ENCODE data around the gene DNMT3A. TPM values are rescaled to one million over a fixed set of nuclear protein-coding genes. Genes with fewer than 3 reads are reported as not detected.

DNMT3A gene
- total and polyA plus RNA-seq, 2 donors (not counting 1 experiment from before 2014, with no cell fraction given) = 8.9 to 24.5 TPM

DNA sequence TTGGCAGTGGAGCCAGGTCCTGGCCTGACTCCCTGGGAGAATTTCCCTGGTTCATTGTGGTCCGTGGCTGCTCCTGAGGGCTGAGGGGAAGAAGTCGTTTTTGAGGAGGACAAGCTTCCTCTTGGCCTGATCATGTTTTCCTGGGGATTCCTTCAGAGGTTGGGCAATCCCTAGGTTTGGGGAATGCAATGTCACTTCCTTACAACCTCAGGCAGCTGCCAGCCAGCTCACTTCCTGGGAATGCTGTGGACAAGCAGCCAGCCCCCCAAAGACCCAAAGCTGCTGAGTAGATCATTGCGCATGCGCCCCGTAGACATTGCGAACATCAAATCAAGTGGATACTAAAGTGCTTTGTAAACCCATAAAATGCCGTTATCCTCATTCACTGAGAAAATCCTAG is 7.7 kb upstream of the DNMT3A start:
- H3K9me3 ChIP-seq (ENCODE audit: control extremely low read depth in 1 of 3, control insufficient read depth in 2 of 3, insufficient read depth in 1 of 3, low read length in 2 of 3) = peaks cover 0 to 9% (median 1%) of the 10 kb centered on the region in 3 donors
- WGBS (ENCODE audit: insufficient coverage) = 83% methylated on average over 6 of the region's 7 CpGs
- peaks cover 6% of the 10 kb centered on the region in 2 donors for H3K4me1 ChIP-seq (ENCODE audit: control insufficient read depth in 2 of 2, insufficient read depth in 2 of 2, low read length in 2 of 2)
- Mint-ChIP-seq H3K27ac (no peak overlapping the region), H3K9me3 (ENCODE audit: insufficient read depth) (peaks cover 3% of the 10 kb centered on the region), H3K4me3 (no peak overlapping the region), H3K4me1 (peaks cover 8% of the 10 kb centered on the region), H3K27me3 (peaks cover 14% of the 10 kb centered on the region)
- CTCF ChIA-PET = interaction anchor here (3.7 kb wide), 1 partner anchor 13 kb away, joined by 14 read pairs; no protein-coding TSS in a partner anchor
- no peaks in the 10 kb centered on the region for H4K20me1 ChIP-seq (ENCODE audit: control insufficient read depth, insufficient read depth, low read length, poor library complexity, severe bottlenecking)
- no peak overlapping the region for H3K27ac ChIP-seq (ENCODE audit: low read length in 2 of 2)
- ATAC-seq (ENCODE audit: low read depth) (no peak), DNase-seq (no peak)
- H3K79me2 ChIP-seq (ENCODE audit: control insufficient read depth, insufficient read depth, low read length) = no peaks in the 10 kb centered on the region
- no peak overlapping the region for H3K4me3 ChIP-seq (ENCODE audit: control extremely low read depth in 1 of 5, extremely low read depth in 1 of 5, insufficient read depth in 1 of 5, low read depth in 2 of 5, low read length in 4 of 5)
- H3K9ac ChIP-seq (ENCODE audit: low read length) = no peak overlapping the region
- no peaks in the 10 kb centered on the region for H3K36me3 ChIP-seq (replicated peaks in 1 of 2; ENCODE audit: control extremely low read depth in 1 of 2, control insufficient read depth in 1 of 2, extremely low read depth in 1 of 2, insufficient read depth in 2 of 2, low read length in 1 of 2)
- POLR2A ChIA-PET = interaction anchor here (0.6 kb wide), 1 partner anchor 10 kb away, joined by 3 read pairs; no protein-coding TSS in a partner anchor
- no peak overlapping the region for H2AFZ ChIP-seq (ENCODE audit: insufficient read depth, low read depth, low read length, poor library complexity, severe bottlenecking)
- intact Hi-C loops (cut with micrococcal nuclease) = no loop called here
- no peak for TF ChIP-seq EZH2 (IDR thresholded peaks at IDR 0.05; ENCODE audit: borderline replicate concordance, insufficient read depth, low read depth, low read length, poor library complexity, severe bottlenecking)
- TF ChIP-seq, protein P1, sequence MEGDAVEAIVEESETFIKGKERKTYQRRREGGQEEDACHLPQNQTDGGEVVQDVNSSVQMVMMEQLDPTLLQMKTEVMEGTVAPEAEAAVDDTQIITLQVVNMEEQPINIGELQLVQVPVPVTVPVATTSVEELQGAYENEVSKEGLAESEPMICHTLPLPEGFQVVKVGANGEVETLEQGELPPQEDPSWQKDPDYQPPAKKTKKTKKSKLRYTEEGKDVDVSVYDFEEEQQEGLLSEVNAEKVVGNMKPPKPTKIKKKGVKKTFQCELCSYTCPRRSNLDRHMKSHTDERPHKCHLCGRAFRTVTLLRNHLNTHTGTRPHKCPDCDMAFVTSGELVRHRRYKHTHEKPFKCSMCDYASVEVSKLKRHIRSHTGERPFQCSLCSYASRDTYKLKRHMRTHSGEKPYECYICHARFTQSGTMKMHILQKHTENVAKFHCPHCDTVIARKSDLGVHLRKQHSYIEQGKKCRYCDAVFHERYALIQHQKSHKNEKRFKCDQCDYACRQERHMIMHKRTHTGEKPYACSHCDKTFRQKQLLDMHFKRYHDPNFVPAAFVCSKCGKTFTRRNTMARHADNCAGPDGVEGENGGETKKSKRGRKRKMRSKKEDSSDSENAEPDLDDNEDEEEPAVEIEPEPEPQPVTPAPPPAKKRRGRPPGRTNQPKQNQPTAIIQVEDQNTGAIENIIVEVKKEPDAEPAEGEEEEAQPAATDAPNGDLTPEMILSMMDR (IDR thresholded peaks at IDR 0.05) = no peak
- H3K4me2 ChIP-seq (replicated peaks; ENCODE audit: low read depth, low read length, poor library complexity, severe bottlenecking) = no peak overlapping the region
- no peaks in the 10 kb centered on the region for H3K27me3 ChIP-seq (replicated peaks in 1 of 4; ENCODE audit: control extremely low read depth in 1 of 4, control insufficient read depth in 3 of 4, insufficient read depth in 4 of 4, low read length in 3 of 4)

DNA sequence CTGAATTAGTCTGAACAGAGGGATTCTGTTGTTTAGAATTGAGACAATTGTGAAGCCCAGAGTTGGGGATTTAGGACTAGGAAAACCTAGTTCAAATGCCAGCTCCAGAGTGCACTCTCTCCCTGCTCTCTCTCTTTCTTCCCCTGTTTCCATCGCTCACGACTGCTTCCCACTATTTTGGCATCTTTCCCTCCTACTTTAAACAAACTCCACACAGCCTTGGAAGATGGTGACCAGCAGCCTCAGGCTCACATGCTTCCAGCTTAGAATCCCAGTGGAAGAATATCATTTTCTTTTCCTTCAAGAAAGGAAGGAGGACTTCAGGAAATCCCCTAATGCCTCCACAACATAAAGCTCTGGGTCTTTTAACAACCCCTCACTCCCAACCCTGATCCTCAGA is 6.1 kb upstream of the DNMT3A start:
- H2AFZ ChIP-seq (ENCODE audit: insufficient read depth, low read depth, low read length, poor library complexity, severe bottlenecking) = no peak overlapping the region
- Mint-ChIP-seq H3K9me3 (ENCODE audit: insufficient read depth) (peaks cover 3% of the 10 kb centered on the region), H3K4me1 (peaks cover 8% of the 10 kb centered on the region), H3K4me3 (no peak overlapping the region), H3K27me3 (peaks cover 10% of the 10 kb centered on the region), H3K27ac (no peak overlapping the region)
- intact Hi-C loops (cut with micrococcal nuclease) = no loop called here
- H3K9ac ChIP-seq (ENCODE audit: low read length) = no peak overlapping the region
- no peaks in the 10 kb centered on the region for H3K79me2 ChIP-seq (ENCODE audit: control insufficient read depth, insufficient read depth, low read length)
- DNase-seq (no peak), ATAC-seq (ENCODE audit: low read depth) (no peak)
- peaks cover 0 to 9% (median 1%) of the 10 kb centered on the region in 3 donors for H3K9me3 ChIP-seq (ENCODE audit: control extremely low read depth in 1 of 3, control insufficient read depth in 2 of 3, insufficient read depth in 1 of 3, low read length in 2 of 3)
- H3K27ac ChIP-seq (ENCODE audit: low read length in 2 of 2) = no peak overlapping the region
- peaks cover 0 to 4% (median 1%) of the 10 kb centered on the region in 4 experiments for H3K27me3 ChIP-seq (replicated peaks in 1 of 4; ENCODE audit: control extremely low read depth in 1 of 4, control insufficient read depth in 3 of 4, insufficient read depth in 4 of 4, low read length in 3 of 4)
- 93% methylated on average over 2 of the region's 2 CpGs for WGBS (ENCODE audit: insufficient coverage)
- peaks cover 7 to 9% of the 10 kb centered on the region in 2 donors for H3K4me1 ChIP-seq (ENCODE audit: control insufficient read depth in 2 of 2, insufficient read depth in 2 of 2, low read length in 2 of 2)
- ChIA-PET POLR2A (no interaction called here), CTCF (interaction anchor here (0.6 to 3.7 kb wide), 2 partner anchors 14 to 931 kb away, joined by 3 to 14 read pairs; no protein-coding TSS in a partner anchor)
- TF ChIP-seq, protein P1 (IDR thresholded peaks at IDR 0.05) = no peak
- no peak for TF ChIP-seq EZH2 (IDR thresholded peaks at IDR 0.05; ENCODE audit: borderline replicate concordance, insufficient read depth, low read depth, low read length, poor library complexity, severe bottlenecking)
- no peak overlapping the region for H3K4me3 ChIP-seq (ENCODE audit: control extremely low read depth in 1 of 5, extremely low read depth in 1 of 5, insufficient read depth in 1 of 5, low read depth in 2 of 5, low read length in 4 of 5)
- H4K20me1 ChIP-seq (ENCODE audit: control insufficient read depth, insufficient read depth, low read length, poor library complexity, severe bottlenecking) = peaks cover 4% of the 10 kb centered on the region
- H3K36me3 ChIP-seq (replicated peaks in 1 of 2; ENCODE audit: control extremely low read depth in 1 of 2, control insufficient read depth in 1 of 2, extremely low read depth in 1 of 2, insufficient read depth in 2 of 2, low read length in 1 of 2) = no peaks in the 10 kb centered on the region
- no peak overlapping the region for H3K4me2 ChIP-seq (replicated peaks; ENCODE audit: low read depth, low read length, poor library complexity, severe bottlenecking)

Data from B cell (primary cell).